HG03571 (cell line): ENCODE measurements around the gene ZNF462.

Source experiments
- ATAC-seq: cut with Tn5 transposase; IDR thresholded peaks from one replicate; pipeline ENCODE4 v1.9.1; 2021; ENCODE audit not compliant: unreplicated experiment

ZNF462 gene

DNA sequence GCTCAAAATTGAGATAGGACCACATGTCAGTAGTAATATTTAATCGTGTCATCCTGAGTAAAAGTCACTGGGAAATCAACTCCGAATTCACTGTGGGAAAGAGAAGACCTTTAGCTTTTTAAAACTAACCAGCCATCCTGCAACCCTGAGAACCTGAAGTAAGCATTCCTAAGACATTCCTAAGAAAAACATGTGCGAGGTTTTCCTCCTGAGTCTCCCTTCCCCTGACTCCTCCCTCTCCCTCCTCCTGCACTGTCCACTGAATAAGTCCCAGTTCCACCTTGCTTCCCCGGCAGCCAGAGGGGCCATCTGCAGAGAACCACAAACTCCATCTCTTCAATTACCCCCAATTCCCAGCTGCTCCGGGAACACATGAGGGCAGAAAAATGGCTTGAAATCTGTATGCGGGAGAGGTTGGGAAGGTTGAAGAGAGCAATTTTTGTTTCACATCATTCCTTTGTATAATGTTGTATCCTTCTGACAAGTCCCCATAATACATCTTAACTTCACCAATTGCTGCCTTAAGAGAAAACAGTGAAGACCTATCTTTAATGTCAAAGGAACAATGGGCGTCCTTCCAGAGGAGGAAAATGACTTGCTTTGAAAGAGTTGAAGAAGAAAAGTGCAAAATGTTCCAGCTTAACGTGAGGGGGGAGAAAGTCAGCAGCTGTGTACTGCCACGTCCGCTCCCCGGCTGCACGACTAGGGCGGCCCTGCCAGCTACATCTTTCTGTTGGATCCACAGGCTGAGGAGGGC lies 186.3 kb downstream of the ZNF462 start:
- ATAC-seq: no peak

GRCh38 chr9:107049803-107050184 lies 186.8 kb downstream of the ZNF462 start:
- no peak for ATAC-seq

GRCh38 chr9:107051392-107051791 lies 188.4 kb downstream of the ZNF462 start:
- no peak for ATAC-seq

DNA sequence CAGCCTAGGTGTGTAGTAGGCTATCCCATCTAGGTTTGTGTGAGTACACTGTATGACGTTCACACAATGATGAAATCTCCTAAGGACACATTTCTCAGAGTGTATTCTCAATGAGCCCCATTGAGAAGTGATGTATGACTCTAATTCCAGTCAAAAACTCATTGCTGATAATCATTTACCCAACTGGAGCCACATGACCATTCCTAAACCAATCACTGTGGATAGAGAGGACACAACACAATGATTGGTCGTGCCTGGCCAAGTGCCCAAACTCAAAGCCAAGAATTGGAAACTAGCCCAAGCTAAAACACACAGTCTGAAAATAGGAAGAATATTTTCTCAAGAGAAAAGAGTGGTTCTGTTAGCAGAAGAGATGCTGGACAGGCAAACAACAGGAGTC lies 191.2 kb downstream of the ZNF462 start:
- no peak for ATAC-seq

DNA sequence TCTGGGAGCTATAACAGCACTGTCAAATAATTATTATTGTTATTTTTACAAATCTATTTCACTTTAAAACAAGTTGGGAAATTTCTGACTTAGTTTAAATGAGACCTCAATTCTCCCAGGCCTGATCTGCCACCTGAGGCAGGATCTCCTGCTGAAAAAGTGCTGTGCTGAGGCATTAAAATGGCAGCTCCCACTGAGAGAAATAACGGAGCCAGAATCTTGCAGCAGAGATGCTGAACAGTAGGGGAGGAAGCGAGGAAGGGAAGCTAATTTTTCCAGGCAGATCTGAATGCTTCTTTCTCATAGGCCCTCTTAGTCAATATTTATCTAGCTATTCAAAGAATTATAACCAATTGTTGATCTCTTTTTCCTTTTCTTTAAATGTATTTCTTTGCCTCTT lies 196.3 kb downstream of the ZNF462 start:
- ATAC-seq: no peak

DNA sequence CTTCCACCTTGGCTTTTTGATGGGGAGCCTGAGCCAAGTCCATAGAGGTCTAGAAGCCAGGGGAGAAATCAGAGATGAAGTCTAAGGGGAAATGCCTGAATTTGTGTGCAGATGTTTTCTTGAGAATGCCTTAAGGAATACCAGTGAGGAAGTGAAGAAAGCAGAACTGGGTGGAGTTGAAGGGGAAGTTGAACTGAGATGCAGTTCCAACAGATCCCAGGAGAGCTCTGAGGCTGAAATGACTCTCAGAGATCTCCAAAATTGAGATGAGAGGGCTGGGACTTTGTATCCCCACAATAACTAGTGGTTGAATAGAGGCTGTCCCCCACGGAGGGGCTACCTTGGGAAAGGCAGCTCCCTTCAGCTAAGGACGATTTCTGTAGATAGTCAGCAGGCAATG lies 197.1 kb downstream of the ZNF462 start:
- no peak for ATAC-seq
